Measurements from ENCODE around the gene KIT. TPM values are rescaled to one million over a fixed set of nuclear protein-coding genes. Genes with fewer than 3 reads are reported as not detected.

Gene KIT
- total RNA-seq, 4 donors from 2014 or later = 43.0 to 81.3 (median 59.3) TPM

- intact Hi-C loops (cut with DNase I) = no loop called here
- Histone ChIP-seq H3K4me1 (no peaks in the 10 kb centered on the region), H3K9me3 (peaks cover 0 to 7% (median 0%) of the 10 kb centered on the region in 4 donors), H3K27ac (replicated peaks in 1 of 4) (no peak overlapping the region), H3K27me3 (no peaks in the 10 kb centered on the region), H3K4me3 (no peak overlapping the region), H3K36me3 (no peaks in the 10 kb centered on the region)
- WGBS = 77% methylated on average over 3 of the region's 3 CpGs
- TF ChIP-seq POLR2A (IDR thresholded peaks at IDR 0.05; ENCODE audit: low read depth) (no peak), EP300 (IDR thresholded peaks at IDR 0.05) (no peak), POLR2AphosphoS5 (IDR thresholded peaks at IDR 0.05) (no peak)
- TF ChIP-seq, protein P1, sequence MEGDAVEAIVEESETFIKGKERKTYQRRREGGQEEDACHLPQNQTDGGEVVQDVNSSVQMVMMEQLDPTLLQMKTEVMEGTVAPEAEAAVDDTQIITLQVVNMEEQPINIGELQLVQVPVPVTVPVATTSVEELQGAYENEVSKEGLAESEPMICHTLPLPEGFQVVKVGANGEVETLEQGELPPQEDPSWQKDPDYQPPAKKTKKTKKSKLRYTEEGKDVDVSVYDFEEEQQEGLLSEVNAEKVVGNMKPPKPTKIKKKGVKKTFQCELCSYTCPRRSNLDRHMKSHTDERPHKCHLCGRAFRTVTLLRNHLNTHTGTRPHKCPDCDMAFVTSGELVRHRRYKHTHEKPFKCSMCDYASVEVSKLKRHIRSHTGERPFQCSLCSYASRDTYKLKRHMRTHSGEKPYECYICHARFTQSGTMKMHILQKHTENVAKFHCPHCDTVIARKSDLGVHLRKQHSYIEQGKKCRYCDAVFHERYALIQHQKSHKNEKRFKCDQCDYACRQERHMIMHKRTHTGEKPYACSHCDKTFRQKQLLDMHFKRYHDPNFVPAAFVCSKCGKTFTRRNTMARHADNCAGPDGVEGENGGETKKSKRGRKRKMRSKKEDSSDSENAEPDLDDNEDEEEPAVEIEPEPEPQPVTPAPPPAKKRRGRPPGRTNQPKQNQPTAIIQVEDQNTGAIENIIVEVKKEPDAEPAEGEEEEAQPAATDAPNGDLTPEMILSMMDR (IDR thresholded peaks at IDR 0.05) = no peak
- DNase-seq (ENCODE audit: extremely low spot score) = no peak
Measured at GRCh38 chr4:54677416-54677815, 19.7 kb downstream of the KIT start.

DNA sequence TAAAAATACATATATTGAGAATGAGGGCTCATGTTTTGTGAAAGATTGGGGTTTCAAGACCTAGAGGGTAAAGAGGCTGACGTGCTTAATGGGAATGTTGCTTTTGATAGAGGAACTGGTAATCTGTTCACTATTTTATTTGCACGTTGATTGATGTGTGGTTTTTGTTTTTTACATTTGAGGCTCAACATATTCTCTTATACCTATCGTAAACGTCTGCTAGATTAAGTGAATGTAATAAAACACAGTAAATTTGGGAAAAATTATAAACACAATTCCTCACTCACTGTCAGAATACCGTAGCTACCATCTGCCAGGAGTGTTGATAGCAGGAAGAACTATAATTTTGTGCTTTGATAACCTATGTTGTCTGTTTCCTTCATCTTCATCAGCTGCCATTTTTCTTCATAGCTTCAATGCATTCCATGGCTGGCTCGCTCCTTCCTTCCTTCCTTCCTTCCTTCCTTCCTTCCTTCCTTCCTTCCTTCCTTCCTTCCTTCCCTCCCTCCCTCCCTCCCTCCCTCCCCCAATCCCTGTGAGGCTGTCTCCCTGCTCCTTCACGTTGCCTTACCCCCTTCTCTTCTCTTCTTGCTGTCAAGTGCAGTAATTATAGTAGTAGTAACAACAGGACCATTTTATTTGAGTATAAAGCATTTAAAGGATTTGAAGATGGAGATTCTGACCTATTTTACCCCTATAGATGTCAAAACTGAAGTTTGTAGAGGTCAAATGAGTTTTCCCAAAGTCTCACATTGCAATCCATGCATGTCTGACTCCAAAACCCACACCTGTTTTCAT, 20.3 kb downstream of the KIT start:
- WGBS = 81% methylated on average over 7 of the region's 7 CpGs
- intact Hi-C loops (cut with DNase I) = no loop called here
- TF ChIP-seq POLR2A (IDR thresholded peaks at IDR 0.05; ENCODE audit: low read depth) (no peak), EP300 (IDR thresholded peaks at IDR 0.05) (no peak), POLR2AphosphoS5 (IDR thresholded peaks at IDR 0.05) (no peak)
- TF ChIP-seq, protein P1 (IDR thresholded peaks at IDR 0.05) = no peak
- H3K27ac ChIP-seq (replicated peaks in 1 of 4) = no peak overlapping the region
- no peaks in the 10 kb centered on the region for H3K36me3 ChIP-seq
- H3K9me3 ChIP-seq = peaks cover 0 to 2% (median 0%) of the 10 kb centered on the region in 4 donors
- H3K27me3 ChIP-seq = no peaks in the 10 kb centered on the region
- no peak overlapping the region for H3K4me3 ChIP-seq
- H3K4me1 ChIP-seq = no peaks in the 10 kb centered on the region
- no peak for DNase-seq (ENCODE audit: extremely low spot score)

GRCh38 chr4:54678826-54679225, 21.1 kb downstream of the KIT start:
- Histone ChIP-seq H3K4me1 (no peaks in the 10 kb centered on the region), H3K27me3 (no peaks in the 10 kb centered on the region), H3K27ac (replicated peaks in 1 of 4) (no peak overlapping the region), H3K4me3 (no peak overlapping the region), H3K36me3 (no peaks in the 10 kb centered on the region), H3K9me3 (no peaks in the 10 kb centered on the region)
- TF ChIP-seq, protein P1 (IDR thresholded peaks at IDR 0.05) = no peak
- TF ChIP-seq POLR2AphosphoS5 (IDR thresholded peaks at IDR 0.05) (no peak), POLR2A (IDR thresholded peaks at IDR 0.05; ENCODE audit: low read depth) (no peak), EP300 (IDR thresholded peaks at IDR 0.05) (no peak)
- intact Hi-C loops (cut with DNase I) = no loop called here
- no peak for DNase-seq (ENCODE audit: extremely low spot score)

GRCh38 chr4:54679813-54680212, 22.1 kb downstream of the KIT start:
- Histone ChIP-seq H3K9me3 (no peaks in the 10 kb centered on the region), H3K27ac (replicated peaks in 1 of 4) (no peak overlapping the region), H3K36me3 (no peaks in the 10 kb centered on the region), H3K4me1 (no peaks in the 10 kb centered on the region), H3K27me3 (no peaks in the 10 kb centered on the region), H3K4me3 (no peak overlapping the region)
- no peak for DNase-seq (ENCODE audit: extremely low spot score)
- WGBS = 94% methylated on average over 1 of the region's 1 CpG
- no peak for TF ChIP-seq POLR2AphosphoS5 (IDR thresholded peaks at IDR 0.05)
- TF ChIP-seq, protein P1 (IDR thresholded peaks at IDR 0.05) = no peak
- TF ChIP-seq EP300 (IDR thresholded peaks at IDR 0.05) = no peak
- no peak for TF ChIP-seq POLR2A (IDR thresholded peaks at IDR 0.05; ENCODE audit: low read depth)
- intact Hi-C loops (cut with DNase I) = no loop called here
